Measurements from ENCODE around the gene MASP1.
"Not testable (repeated sequence)": the region's sequence is repeated elsewhere in the genome, so short reads cannot be mapped to it uniquely, and the experiment has no call there.

The MASP1 gene

DNA sequence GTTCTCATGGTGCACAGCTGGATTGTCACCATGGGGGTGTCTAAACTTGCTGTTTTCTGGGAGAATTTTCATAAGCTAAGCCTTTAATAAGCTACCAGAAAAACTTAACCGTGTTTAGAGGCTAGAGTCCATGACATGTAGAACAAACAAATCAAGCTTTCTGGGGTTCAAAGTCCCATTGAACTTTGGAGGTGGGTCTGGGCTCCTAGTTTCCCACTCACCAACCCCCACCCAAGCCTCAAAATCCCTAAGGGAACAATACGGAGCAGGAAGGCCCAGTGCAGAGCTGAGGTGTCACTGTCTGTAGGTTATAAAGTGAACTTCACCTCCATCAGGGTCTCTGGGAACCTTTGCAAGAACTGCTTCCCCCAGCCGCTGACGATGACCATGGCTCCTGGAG is 68.7 kb downstream of the MASP1 start:
- DNase-seq, result no peak

DNA sequence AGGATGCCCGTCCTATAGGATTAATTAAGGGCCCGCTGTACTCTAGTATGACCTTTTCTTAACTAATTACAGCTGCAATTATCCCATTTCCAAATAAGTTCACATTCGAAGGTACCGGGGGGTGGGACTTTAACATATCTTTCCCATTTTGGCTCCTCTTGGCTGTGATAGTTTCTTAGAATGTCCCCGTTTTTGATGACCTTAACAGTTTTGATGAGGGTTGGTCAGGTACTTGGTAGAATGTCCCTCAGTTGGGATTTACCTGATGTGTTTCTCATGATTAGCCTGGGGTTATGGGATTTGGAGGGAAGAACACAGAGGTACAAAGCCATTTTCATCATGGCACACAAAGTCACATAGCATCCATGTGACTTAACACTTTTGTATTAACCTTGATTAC is 76.1 kb downstream of the MASP1 start:
- no peak for DNase-seq

DNA sequence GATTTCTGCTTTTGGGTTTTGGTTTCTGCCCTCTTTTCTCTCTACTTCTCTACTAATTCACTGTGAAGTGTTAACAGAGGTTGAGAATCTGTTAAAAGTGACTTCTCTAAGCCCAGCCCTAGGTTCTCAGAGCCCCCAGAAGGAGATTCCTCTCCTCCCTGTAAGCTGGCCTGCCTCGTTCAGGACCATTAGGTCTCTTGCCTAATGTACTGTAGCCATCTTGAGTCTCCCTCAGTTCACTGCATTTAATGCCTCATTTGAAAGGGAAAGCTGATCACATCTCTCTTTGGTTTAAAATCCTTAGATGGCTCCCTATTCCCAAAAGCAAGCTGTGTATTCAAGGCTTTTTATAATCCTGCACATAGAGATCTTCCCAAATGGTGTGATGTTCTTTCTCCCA is 77.9 kb downstream of the MASP1 start:
- DNase-seq, result no peak

DNA sequence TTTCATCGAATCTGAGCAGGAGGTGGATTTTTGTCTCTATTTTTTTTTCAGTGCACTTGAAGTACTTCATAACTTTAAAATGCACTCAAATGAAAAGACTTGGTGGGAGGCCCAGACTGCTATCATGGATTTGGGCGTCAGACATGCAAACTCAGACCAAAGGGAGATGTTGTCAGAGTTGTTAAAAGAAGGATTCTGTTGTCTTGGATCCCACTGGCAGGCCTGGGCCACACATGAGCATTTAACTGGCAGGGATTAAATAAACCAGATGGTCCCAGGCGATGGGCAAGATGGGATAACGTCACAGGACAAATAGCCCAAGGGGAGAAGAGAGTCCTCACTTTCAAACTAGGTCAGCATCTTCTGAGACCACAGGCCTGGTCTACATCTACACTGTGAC is 78.8 kb downstream of the MASP1 start:
- DNase-seq, result no peak

DNA sequence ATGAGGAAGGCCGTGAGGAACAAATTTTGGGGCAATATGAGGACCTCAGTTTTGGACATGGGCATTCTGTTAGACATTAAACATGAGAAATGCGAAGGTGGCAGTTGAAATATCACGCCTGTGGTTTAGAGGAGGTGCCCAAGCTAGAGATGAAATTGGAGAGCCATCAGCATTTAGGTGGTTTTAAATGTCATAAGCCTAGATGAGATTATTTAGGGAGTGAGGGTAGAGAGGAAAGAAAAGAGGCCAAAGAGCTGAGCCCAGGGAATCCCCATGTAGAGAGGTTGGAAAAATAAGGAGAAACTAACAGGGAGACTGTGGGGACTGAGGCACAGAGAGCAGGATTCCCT is 79.4 kb downstream of the MASP1 start:
- no peak for DNase-seq

DNA sequence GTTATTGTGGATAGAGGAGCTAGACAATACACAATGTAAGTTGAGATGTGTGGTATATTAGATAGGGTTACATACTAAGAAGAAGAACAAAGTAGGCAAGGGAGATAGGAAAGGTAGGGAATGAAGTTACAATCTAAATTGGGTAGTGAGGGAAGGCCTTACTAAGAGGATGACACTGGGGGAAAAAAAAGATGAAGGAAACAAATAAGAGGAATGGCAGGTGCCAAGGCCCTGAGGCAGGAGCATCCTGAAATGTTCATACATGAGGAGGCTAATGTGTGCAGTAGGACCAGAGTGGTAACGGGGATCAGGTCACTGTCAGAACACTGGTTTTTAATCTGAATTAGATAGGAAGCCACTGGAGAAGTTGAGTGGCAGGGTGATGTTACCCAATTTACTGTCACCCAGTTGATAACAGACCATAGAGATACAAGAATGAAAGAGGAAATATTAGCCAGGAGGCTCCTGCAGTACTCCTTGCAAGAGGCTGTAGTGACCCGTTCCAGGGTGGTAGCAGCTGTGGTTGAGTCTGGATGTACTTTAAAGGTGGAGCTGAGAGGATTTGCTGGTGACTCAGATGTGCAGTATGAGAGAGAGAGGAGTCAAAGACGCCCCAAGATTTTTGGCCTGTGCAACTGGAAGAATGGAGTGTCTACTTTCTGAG is 79.9 kb downstream of the MASP1 start:
- DNase-seq, result no peak

DNA sequence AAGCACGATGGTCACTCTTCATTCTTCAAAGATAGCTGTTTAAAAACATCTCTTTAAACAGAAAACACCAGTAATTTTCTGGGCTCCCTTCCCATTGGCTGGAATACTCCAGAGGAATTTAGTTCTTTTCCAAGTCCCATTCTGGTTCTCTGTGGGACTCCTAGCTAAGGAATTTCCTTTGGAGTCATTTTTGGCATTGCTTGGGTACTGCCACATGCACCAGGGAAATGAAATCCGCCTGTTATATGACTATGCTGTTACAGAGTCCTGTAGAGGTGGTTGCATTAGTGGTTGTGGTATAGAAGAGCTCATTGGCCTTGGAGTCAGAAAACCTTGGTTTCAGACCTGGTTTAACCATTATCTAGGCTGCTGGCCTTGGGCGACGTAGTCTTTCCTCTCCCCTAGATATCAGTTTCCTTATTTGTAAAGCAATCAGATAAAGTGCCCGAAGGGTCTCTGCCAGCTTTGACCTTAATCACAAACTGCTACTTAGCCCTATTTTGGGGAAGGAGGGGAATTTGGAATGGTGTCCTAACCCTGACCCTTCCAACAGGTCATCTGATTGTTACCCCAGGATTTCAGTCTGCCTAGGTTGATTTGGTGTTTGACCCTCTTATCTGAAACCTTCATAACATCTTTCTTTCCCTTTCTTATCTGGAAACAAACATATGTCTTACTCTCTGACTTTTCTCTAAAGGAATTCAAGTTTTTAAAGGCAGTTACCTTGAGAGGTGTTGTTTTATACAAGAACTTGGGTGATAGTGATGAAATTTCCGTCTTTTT is 80.8 kb downstream of the MASP1 start:
- no peak for DNase-seq

DNA sequence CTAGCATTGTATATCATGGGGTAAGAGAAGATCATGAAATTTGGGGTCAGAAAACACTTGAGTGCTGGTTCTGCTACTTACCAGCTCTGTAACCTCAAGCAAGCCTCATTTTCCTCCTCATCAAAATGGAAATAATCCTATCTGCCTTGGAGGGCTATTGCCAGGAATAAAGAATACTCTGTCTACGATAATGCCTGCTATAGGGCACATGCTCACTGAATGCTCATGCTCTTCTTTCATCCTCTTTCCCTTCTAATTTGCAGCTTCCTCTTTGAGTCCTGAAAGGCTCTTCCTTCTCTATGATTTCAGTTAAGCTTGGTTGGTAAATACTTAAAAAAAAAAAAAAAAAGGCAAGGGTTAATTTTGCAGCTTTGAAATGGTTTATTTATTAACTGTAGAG is 81.4 kb downstream of the MASP1 start:
- no peak for DNase-seq

DNA sequence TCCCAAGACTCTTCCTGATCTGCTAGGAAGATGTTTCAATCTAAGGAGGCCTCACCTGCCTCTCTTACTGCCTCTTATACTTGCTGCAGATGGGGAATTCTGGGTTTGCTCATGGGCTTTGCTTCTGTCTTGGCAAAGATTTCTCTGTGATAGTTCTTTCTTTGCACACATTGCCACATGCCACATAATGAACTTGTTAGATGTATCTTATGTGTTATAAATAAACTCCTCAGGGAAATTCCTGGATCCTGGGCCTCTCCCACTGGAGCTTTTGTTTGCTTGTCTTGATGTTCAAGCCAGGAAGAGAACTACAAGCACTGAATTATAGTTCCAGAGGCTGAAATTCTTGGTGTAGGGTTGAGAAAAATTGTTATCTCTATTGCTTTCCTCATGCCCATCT is 82.0 kb downstream of the MASP1 start:
- no peak for DNase-seq

DNA sequence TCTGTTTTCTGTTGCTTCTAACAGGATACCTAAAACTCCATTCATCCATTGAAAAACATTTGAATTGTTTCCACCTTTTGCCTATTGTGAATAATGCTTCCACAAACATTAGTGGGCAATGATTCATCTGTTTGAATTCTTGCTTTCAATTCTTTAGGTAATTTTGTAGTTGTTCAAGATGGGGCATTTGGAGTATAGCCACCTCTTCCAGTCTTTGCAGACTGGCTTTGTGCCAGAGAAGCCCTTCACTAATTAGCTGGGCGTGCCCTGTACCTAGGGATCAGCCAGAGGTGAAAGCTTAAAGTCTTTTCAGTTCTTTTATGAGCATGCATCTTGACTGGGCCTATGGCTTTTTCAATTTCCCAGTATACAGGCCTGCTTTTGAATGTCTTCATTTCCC is 83.4 kb downstream of the MASP1 start:
- no peak for DNase-seq

DNA sequence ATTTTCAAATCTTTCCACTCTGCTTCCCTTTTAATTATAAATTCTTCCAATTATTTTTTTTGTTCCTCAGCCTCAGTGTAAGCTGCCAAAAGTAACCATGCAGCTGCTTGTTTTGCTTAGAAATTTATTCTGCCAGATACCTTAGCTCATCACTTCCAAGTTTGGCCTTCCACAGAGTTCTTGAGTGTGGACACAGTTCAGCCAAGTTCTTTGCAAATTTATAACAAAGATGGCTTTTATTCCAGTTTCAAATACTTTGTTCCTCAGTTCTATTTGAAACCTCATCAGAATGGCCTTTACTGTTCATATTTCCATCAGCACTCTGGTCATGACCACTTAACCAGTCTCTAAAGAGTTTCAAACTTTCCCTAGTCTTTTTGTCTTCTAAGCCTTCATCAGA is 83.9 kb downstream of the MASP1 start:
- DNase-seq, result no peak

DNA sequence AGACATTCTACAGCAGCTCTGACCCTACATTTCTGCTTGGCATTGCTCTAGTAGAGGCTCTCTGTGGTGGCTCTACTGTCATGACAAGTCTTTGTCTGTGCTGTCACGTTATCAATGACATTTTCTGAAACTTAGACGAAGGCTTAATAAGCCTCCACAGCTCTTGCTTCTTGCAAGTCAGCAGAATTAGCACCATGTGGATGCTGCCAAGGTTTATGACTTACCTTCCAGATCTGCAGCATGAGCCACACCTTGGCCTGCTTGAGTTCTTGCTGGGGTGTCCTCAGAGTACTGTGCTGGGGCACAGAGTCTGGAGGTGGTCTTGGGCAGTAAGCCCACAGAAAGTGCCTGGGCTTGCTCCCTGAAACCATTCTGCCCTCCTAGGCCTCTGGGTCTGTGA is 84.5 kb downstream of the MASP1 start:
- DNase-seq, result no peak

DNA sequence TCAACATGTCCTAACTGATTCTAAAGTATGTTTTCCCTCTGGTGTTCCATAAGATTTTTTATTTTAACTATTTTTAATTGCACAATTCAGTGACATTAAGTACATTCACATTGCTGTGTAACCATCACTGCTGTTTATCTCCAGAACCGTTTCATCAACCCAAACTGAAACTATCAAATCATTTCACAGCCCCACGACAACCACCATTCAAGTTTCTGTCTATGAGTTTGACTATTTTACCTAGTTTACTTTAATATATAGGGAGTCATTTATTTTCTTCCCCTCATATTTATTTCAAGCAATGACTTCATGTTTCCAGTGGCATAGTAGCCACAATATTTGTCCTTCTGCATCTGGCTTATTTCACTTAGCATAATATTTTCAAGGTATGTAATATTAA is 85.9 kb downstream of the MASP1 start:
- DNase-seq, result no peak

DNA sequence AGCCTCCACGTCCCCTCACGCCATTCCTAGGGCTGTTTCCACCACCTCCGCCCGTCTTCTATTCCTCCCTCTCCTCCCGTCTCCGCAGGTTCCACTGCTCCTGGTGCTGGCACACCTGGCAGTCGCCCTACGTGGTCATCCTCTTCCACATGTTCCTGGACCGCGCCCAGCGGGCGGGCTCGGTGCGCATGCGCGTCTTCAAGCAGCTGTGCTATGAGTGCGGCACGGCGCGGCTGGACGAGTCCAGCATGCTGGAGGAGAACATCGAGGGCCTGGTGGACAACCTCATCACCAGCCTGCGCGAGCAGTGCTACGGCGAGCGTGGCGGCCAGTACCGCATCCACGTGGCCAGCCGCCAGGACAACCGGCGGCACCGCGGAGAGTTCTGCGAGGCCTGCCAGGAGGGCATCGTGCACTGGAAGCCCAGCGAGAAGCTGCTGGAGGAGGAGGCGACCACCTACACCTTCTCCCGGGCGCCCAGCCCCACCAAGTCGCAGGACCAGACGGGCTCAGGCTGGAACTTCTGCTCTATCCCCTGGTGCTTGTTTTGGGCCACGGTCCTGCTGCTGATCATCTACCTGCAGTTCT is 92.0 kb downstream of the MASP1 start:
- not testable (repeated sequence) for DNase-seq

DNA sequence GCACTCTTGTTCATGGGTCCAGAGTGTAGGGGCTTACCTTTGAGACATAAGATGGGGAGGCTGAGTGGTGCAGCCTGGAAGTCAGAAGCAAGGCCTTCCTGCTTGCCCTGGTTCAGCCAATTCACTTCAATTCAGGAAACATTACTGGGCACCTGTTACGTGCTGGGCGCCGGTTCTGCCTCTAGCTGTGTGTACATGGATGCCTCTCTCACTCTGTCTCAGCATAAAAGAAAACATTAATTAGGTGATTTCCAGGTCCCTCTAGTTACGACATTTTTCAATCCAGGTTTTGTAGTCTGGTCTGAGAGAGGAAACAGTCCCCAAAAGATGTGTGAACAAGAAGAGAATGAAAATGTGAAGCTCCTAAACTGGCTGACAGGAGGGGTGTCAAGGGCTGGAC is 93.0 kb downstream of the MASP1 start:
- no peak for DNase-seq

DNA sequence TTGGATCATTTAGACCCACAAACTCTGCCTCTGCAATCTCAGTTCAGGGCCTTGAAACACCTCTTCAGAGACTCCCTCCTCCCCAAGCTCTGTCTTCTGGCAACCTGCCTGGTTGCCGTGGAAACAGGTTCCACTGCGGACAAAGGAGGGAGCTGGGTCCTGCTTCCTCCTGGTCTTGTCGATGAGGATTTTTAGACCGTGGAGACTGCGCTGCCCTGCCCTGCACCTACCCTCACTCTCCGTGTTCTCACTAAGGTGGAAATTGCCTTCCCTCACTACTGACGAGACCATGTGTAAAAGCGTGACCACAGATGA is 94.2 kb downstream of the MASP1 start, which contains the start of gene RTP1:
Gene RTP1 (plus strand): TSS at position 152 of the 315 bp plus-strand sequence. CDS start 30 bp downstream, at position 182.
- no peak for DNase-seq

DNA sequence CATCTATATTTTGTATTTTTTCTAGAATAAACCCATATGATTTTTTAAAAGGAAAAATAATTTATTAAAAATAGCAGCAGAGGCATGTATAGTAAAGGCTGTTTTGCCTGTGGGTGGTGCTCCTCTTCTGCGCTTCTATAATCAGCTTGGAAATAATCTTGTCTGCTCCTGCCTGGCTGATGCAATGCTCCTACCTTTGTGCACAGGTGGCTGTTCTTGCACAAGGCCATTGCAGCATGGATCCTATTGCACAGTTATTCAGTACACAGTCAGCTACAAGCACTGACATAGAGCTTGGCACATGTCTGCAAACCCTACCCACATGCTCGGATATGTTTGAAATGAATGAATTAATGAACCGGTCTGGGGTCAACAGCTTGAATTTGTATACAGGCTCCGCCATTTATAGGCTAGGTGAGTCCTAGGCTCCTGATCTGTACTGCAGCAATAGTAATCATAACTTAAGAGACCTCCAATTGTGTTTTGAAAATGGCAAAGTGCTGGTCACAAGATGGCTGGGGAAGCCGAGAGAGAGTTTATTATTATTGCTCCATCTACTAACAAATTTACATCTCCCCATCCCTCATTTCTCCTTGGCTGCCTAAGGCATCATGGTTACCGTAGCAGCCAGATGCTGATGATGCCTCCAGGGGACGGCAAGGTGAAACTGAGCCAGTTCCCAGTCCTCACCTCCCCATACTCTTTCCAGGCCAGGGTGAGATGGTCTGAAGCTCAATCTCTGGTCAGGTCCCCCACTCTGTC is 94.8 kb downstream of the MASP1 start:
- no peak for DNase-seq

DNA sequence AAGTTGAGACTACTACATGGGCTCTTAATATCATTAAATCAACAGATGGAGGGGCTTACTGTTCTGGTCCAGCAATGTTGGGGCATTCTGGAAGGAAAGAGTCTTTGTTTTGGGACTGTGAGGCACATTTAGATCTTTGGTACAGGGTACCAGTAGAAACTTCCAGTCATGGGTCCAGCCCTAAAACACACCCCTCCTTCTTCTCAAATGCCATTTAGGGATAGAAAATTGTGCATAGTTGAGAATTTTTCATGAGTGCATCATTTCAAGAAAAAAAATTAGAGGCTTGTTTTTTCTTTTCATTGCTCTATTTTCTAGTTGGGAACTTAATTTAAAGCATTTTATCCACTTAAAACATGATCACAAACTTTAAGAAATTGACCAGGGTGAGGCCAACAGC is 98.4 kb downstream of the MASP1 start:
- DNase-seq, result no peak

DNA sequence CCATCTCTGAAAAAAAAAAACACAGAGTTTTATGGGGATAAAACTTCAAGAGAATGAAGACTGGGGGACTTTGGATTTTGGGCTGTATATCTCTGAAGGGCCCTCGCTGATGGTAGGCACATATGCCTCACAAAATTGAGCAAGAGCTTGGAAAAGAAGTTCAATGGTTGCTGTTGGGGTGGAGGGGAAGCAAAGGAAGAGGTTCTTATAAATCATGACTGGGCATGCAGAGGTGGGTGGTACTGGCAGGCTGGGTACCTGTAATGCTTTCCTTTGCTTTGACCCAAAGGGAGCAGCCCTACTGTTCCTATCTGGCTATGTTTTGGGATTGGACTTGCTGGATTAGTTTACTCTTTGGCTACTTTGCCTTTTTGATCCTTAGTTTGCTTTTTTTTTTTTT is 100.3 kb downstream of the MASP1 start:
- DNase-seq, result no peak

DNA sequence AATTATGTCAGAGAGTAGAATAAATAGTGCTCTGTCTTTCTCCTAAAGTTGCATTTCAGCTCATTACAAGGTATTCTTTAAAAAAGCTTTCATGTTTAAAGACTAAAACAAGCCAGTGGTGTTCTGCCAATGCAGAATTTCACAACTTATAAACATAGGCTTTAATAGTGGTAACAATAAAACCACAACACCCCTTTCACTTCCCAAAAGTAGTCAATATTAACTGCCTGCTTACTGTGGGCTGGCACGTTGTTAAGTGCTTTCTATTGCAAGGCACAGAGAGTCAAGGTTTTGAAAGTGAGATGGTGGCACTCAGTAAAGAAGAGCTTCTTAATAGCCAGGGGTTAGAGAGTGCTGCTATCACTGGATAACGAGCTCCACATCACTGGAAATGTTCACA is 102.6 kb downstream of the MASP1 start:
- no peak for DNase-seq

DNA sequence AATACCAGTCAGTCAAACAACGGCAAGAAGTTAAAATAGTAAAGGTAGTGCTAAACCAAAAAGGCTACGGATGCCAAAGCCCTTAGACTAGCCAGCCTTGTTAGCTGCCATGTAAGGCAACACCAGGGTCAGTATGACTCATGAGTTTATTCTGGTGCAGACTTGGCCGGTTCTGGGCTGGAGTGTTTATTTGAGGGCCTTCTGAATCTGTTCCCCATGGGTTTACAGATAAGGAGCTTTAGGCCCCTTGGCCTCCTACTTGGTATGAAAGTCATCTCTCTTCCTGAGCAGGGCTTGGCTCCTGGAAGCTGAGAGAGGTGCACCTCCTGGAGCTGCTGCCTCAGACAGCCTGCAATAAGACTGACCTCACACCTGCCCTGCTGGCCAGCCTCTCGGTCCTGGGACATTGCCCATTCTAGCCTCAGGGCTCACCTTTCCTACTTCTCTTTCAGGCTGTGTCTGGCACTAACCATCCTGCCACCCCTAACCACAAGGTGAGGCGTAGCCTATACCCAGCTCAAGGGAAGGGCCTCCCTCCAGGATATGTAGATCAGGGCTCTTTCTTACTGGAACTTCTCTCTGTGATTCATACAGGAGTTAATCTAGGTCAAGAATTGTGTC is 104.6 kb downstream of the MASP1 start:
- no peak for DNase-seq

DNA sequence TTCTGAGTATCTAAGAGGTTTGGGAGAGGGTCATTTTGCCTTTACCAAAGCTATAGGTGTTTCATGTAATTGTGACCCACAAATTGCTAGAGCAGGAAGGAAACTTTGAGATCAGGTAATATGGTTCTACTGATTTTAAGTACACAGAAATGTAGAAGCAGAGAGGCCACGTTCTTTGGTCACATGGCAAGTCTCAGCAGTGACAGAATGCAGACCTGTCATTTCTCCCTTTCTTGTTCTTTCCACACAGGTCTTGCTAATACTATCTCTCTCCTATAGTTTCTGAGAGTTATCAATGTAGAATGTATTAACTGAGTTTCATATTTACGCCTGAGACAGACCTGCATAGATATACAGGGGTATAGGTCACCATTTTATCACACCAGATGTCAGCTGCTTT is 105.2 kb downstream of the MASP1 start:
- DNase-seq, result no peak

DNA sequence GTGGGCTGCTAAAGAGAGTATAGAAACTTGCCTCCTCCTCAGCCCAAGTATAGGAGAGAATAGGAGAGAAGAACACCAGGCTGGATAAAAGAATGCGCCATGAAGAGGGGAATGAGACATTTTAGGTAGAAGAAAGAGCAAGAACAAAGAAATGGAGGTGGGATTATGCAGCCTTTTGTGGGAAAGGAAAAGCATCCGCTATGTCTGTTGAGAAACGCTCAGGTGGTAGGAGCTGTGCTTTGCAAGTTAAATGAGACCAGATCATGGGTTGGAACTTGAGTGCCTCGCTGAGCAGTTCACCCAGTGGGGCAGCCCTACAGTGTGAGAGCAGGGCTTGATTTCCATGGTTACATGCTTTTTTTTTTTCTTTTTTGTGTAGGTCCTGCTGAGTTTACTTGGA is 105.8 kb downstream of the MASP1 start:
- DNase-seq, result no peak
